ENCODE results near the gene PPHLN1.

Gene PPHLN1

GRCh38 chr12:42325653-42326474 is at the start of gene PPHLN1, which contains the start of gene ZCRB1:
PPHLN1 (plus strand) TSS chr12:42326167; CDS start chr12:42335903, 9,736 bp downstream.
ZCRB1 (minus strand) TSS chr12:42326094; CDS start chr12:42324102, 1,992 bp downstream.
- DNase-seq (ENCODE audit: low spot score), result peak; percentile 75

GRCh38 chr12:42277396-42278127 is 48.4 kb upstream of the PPHLN1 start:
- no peak for DNase-seq (ENCODE audit: low spot score)

- DNase-seq (ENCODE audit: low spot score), result no peak
Measured at GRCh38 chr12:42278128-42278510, 47.8 kb upstream of the PPHLN1 start.

GRCh38 chr12:42281278-42281677 is 44.7 kb upstream of the PPHLN1 start:
- DNase-seq (ENCODE audit: low spot score), result no peak

- DNase-seq (ENCODE audit: low spot score), result no peak
Measured at GRCh38 chr12:42281844-42282243, 44.1 kb upstream of the PPHLN1 start.

GRCh38 chr12:42282294-42282693 is 43.7 kb upstream of the PPHLN1 start:
- no peak for DNase-seq (ENCODE audit: low spot score)

GRCh38 chr12:42283739-42284138 is 42.2 kb upstream of the PPHLN1 start:
- no peak for DNase-seq (ENCODE audit: low spot score)

GRCh38 chr12:42284157-42284556 is 41.8 kb upstream of the PPHLN1 start:
- DNase-seq (ENCODE audit: low spot score), result no peak

GRCh38 chr12:42284876-42285275 is 41.1 kb upstream of the PPHLN1 start:
- DNase-seq (ENCODE audit: low spot score), result no peak

- no peak for DNase-seq (ENCODE audit: low spot score)
Measured at GRCh38 chr12:42285431-42285830, 40.5 kb upstream of the PPHLN1 start.

- no peak for DNase-seq (ENCODE audit: low spot score)
Measured at GRCh38 chr12:42286741-42287140, 39.2 kb upstream of the PPHLN1 start.

- no peak for DNase-seq (ENCODE audit: low spot score)
Measured at GRCh38 chr12:42288544-42288943, 37.4 kb upstream of the PPHLN1 start.

- DNase-seq (ENCODE audit: low spot score), result no peak
Measured at GRCh38 chr12:42291680-42292079, 34.3 kb upstream of the PPHLN1 start.

GRCh38 chr12:42296503-42297109 is 29.4 kb upstream of the PPHLN1 start:
- DNase-seq (ENCODE audit: low spot score), result no peak

- no peak for DNase-seq (ENCODE audit: low spot score)
Measured at GRCh38 chr12:42298887-42299286, 27.1 kb upstream of the PPHLN1 start.

GRCh38 chr12:42299392-42300308 is 26.3 kb upstream of the PPHLN1 start:
- peak; percentile 66 for DNase-seq (ENCODE audit: low spot score)

- DNase-seq (ENCODE audit: low spot score), result no peak
Measured at GRCh38 chr12:42306297-42306696, 19.7 kb upstream of the PPHLN1 start.

GRCh38 chr12:42308390-42308789 is 17.6 kb upstream of the PPHLN1 start:
- no peak for DNase-seq (ENCODE audit: low spot score)

- no peak for DNase-seq (ENCODE audit: low spot score)
Measured at GRCh38 chr12:42309996-42310395, 16.0 kb upstream of the PPHLN1 start.

- no peak for DNase-seq (ENCODE audit: low spot score)
Measured at GRCh38 chr12:42315108-42315507, 10.9 kb upstream of the PPHLN1 start.

GRCh38 chr12:42320796-42321195 is 5.2 kb upstream of the PPHLN1 start:
- no peak for DNase-seq (ENCODE audit: low spot score)

- DNase-seq (ENCODE audit: low spot score), result no peak
Measured at GRCh38 chr12:42322567-42322966, 3.4 kb upstream of the PPHLN1 start.
